ENCODE data around the gene ADCY9.

The ADCY9 gene

DNA sequence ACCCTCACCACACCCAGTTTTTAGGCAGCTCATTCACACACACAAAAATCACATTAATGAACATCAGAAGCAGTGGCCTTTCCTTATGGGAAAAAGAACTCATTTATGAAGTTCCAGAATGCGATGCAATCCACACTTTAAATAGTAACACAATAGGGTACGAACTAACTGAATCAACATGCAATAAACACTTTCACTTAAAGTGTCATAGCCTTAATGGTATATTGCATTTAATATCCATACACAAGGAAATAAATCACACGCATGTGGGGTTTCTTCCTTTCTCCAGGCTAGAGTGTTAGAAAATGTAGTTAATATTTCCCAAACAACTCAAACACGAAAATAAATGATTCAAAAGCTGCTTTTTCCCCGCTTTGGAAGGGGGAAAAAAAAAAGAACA lies 19.7 kb downstream of the ADCY9 start:
- no peak overlapping the region for H3K4me3 ChIP-seq (ENCODE audit: insufficient read depth, low read depth, low read length, poor library complexity, severe bottlenecking)

DNA sequence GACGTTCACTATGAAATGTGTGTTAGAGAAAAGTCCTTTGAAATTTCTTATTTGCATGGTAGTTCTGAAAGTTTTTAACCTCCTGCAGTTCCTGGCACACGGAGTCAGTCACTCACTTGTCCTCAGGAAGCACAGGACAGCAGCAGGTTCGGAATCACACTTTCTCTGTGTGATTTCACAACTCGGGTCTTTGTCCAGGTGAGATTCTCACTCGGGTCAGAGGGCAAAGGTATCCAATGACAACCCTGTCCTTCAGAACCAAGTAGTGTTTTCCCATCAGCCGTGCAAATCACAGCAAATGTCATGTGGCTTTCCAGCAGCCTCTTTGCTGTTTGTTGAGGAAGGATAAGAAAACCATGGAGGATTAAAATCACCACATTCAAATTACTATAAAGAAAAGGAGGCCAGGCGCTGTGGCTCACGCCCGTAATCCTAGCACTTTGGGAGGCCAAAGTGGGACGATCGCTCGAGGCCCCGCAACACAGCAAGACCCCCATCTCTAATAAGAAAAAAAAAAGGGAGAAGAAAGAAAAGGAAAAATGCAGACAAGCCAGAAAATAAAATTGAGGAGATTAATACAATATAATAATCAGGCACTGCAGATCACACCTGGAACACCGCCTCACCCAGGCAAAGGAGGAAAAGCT lies 22.0 kb downstream of the ADCY9 start:
- peaks cover 3% of the 10 kb centered on the region for H3K4me1 ChIP-seq (ENCODE audit: control insufficient read depth, insufficient read depth, low read length, poor library complexity, severe bottlenecking)
- DNase-seq, result no peak
- no peaks in the 10 kb centered on the region for H3K36me3 ChIP-seq (ENCODE audit: control insufficient read depth, insufficient read depth, low read length)
- no peaks in the 10 kb centered on the region for H3K9me3 ChIP-seq (ENCODE audit: control insufficient read depth, low read length)
- H3K4me3 ChIP-seq (ENCODE audit: insufficient read depth, low read depth, low read length, poor library complexity, severe bottlenecking), result no peak overlapping the region
- H3K27ac ChIP-seq (ENCODE audit: insufficient read depth, low read length, poor library complexity, severe bottlenecking), result no peak overlapping the region
- no peaks in the 10 kb centered on the region for H3K27me3 ChIP-seq (replicated peaks; ENCODE audit: control insufficient read depth, insufficient read depth, low read length, poor library complexity, severe bottlenecking)

More for the DNA sequence above, 19.7 kb downstream of the ADCY9 start:
- Histone ChIP-seq H3K9me3 (ENCODE audit: control insufficient read depth, low read length) (no peaks in the 10 kb centered on the region), H3K27ac (ENCODE audit: insufficient read depth, low read length, poor library complexity, severe bottlenecking) (no peak overlapping the region), H3K27me3 (replicated peaks; ENCODE audit: control insufficient read depth, insufficient read depth, low read length, poor library complexity, severe bottlenecking) (no peaks in the 10 kb centered on the region), H3K36me3 (ENCODE audit: control insufficient read depth, insufficient read depth, low read length) (no peaks in the 10 kb centered on the region), H3K4me1 (ENCODE audit: control insufficient read depth, insufficient read depth, low read length, poor library complexity, severe bottlenecking) (no peaks in the 10 kb centered on the region)
- DNase-seq, result no peak

DNA sequence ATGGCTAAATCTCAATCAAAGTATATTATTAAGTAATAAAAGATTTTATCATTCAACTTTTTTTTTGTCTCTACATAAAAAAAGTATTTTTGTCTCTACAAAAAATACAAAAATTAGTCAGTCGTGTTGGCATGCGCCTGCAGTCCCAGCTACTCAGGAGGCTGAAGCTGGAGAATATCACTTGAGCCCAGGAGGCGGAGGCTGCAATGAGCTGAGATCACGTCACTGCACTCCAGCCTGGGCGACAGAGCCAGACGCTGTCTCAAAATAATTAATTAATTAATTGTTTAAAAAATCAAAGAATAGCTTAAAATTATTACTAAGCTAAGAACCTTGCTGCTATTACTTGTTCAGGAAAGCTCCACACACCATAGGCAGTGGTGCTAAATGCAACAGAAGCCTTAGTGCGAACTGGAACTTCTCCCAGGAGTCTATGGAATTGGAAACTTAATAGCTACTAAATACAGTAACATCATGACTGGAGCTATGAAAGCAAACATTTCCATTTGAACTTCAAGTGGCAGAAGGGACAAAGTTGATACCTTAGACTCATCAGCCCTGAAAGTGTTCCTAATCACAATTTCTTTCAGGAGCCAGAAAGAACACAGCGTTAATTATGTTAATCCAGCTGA lies 22.6 kb downstream of the ADCY9 start:
- H3K36me3 ChIP-seq (ENCODE audit: control insufficient read depth, insufficient read depth, low read length), result no peaks in the 10 kb centered on the region
- H3K27ac ChIP-seq (ENCODE audit: insufficient read depth, low read length, poor library complexity, severe bottlenecking), result no peak overlapping the region
- no peaks in the 10 kb centered on the region for H3K9me3 ChIP-seq (ENCODE audit: control insufficient read depth, low read length)
- H3K4me1 ChIP-seq (ENCODE audit: control insufficient read depth, insufficient read depth, low read length, poor library complexity, severe bottlenecking), result peaks cover 3% of the 10 kb centered on the region
- no peaks in the 10 kb centered on the region for H3K27me3 ChIP-seq (replicated peaks; ENCODE audit: control insufficient read depth, insufficient read depth, low read length, poor library complexity, severe bottlenecking)
- H3K4me3 ChIP-seq (ENCODE audit: insufficient read depth, low read depth, low read length, poor library complexity, severe bottlenecking), result no peak overlapping the region
- DNase-seq, result no peak

DNA sequence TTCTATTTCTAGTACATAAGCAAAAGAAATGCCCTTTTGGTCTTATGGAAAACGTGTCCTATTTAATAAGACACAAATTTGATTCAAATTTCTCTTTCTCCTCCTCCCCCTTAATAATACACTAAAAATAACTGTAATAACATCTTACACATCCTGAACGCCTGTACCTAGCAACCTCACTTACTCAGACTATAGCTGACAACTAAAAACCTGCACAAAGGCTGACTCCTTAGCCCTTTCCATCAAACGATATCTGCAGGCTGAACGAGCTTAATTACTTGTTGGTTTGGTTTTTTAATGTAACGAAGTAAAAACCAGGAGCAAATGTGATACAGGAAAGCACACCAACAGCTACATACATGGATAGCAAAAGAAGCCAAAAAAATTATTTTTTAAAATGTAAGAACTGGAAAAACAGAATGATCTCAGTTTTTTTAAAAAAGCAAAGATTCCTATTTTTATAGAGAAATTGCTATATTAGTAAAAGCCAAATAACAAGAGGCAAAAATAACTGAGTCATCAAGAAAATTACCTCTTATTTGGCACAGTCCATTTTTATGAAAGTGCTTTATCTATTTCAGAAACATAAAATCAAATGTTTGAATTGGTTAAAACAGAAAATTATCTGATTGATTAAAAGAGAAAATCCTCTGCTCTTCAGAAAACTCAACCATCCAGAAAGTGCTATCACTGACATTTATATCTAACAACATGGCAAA lies 23.5 kb downstream of the ADCY9 start:
- no peak overlapping the region for H3K4me3 ChIP-seq (ENCODE audit: insufficient read depth, low read depth, low read length, poor library complexity, severe bottlenecking)
- H3K4me1 ChIP-seq (ENCODE audit: control insufficient read depth, insufficient read depth, low read length, poor library complexity, severe bottlenecking), result peaks cover 3% of the 10 kb centered on the region
- H3K27ac ChIP-seq (ENCODE audit: insufficient read depth, low read length, poor library complexity, severe bottlenecking), result no peak overlapping the region
- H3K36me3 ChIP-seq (ENCODE audit: control insufficient read depth, insufficient read depth, low read length), result no peaks in the 10 kb centered on the region
- H3K9me3 ChIP-seq (ENCODE audit: control insufficient read depth, low read length), result no peaks in the 10 kb centered on the region
- no peaks in the 10 kb centered on the region for H3K27me3 ChIP-seq (replicated peaks; ENCODE audit: control insufficient read depth, insufficient read depth, low read length, poor library complexity, severe bottlenecking)
- no peak for DNase-seq

DNA sequence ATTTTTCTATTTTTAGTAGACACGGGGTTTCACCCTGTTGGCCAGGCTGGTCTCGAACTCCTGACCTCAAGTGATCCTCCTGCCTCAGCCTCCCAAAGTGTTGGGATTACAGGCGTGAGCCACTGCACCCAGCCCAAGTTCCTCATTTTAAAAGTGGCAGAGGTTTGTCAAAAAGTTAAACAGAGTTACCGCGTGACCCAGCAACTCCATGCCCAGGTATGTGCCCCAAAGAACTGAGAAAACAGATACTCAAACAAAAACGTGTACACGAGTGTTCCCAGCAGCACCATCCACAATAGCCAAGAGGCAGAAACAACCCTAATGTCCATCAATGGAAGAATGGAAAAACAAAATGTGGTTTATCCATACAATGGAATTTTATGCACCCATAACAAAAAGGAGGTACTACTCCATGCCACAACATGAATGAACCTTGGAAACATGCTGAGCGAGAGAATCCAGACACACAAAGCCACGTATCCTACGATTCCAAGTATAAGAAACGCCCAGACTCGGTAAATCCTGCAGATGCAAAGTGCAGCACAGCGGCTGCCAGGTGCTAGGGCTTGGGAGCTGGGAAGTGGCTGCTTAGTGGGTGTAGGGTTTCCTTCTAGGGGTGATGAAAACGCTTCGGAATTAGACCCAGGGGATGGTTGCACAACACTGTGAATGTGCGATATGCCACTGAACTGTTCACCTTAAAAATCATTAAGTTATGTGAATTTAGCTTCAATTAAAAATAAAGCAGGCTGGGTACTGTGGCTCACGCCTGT lies 24.8 kb downstream of the ADCY9 start:
- Histone ChIP-seq H3K4me3 (ENCODE audit: insufficient read depth, low read depth, low read length, poor library complexity, severe bottlenecking) (no peak overlapping the region), H3K9me3 (ENCODE audit: control insufficient read depth, low read length) (no peaks in the 10 kb centered on the region), H3K36me3 (ENCODE audit: control insufficient read depth, insufficient read depth, low read length) (no peaks in the 10 kb centered on the region), H3K27ac (ENCODE audit: insufficient read depth, low read length, poor library complexity, severe bottlenecking) (no peak overlapping the region), H3K27me3 (replicated peaks; ENCODE audit: control insufficient read depth, insufficient read depth, low read length, poor library complexity, severe bottlenecking) (no peaks in the 10 kb centered on the region), H3K4me1 (ENCODE audit: control insufficient read depth, insufficient read depth, low read length, poor library complexity, severe bottlenecking) (peaks cover 3% of the 10 kb centered on the region)
- no peak for DNase-seq

GRCh38 chr16:4090351-4090851 lies 25.8 kb downstream of the ADCY9 start:
- Histone ChIP-seq H3K4me1 (ENCODE audit: control insufficient read depth, insufficient read depth, low read length, poor library complexity, severe bottlenecking) (peaks cover 3% of the 10 kb centered on the region), H3K27me3 (replicated peaks; ENCODE audit: control insufficient read depth, insufficient read depth, low read length, poor library complexity, severe bottlenecking) (no peaks in the 10 kb centered on the region), H3K36me3 (ENCODE audit: control insufficient read depth, insufficient read depth, low read length) (no peaks in the 10 kb centered on the region), H3K9me3 (ENCODE audit: control insufficient read depth, low read length) (no peaks in the 10 kb centered on the region), H3K27ac (ENCODE audit: insufficient read depth, low read length, poor library complexity, severe bottlenecking) (no peak overlapping the region), H3K4me3 (ENCODE audit: insufficient read depth, low read depth, low read length, poor library complexity, severe bottlenecking) (no peak overlapping the region)
- DNase-seq, result no peak

DNA sequence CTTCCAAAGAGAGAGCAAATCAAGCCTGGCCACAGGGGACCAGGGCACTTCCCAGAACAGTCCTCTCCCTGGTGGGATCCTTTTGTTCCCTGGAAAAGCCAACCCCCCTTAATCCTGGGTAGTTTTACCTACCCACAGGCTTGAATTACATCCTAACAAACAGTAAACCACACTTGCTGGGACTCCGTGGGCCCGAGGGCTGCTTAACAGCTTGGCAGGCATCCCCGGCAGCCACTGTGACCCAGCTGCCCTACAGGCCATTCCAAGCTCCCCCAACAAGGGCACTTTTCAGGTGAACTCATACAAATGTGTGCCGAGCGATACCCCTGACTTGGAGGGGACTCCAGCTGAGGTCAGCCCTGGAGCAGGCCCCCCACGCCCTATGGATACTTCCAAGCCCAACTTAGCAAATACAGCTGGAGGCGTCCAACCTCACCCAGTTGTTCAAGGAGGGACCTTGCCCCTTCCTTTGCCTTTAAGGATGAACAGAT lies 26.4 kb downstream of the ADCY9 start:
- no peak overlapping the region for H3K27ac ChIP-seq (ENCODE audit: insufficient read depth, low read length, poor library complexity, severe bottlenecking)
- DNase-seq, result no peak
- peaks cover 3% of the 10 kb centered on the region for H3K4me1 ChIP-seq (ENCODE audit: control insufficient read depth, insufficient read depth, low read length, poor library complexity, severe bottlenecking)
- no peaks in the 10 kb centered on the region for H3K36me3 ChIP-seq (ENCODE audit: control insufficient read depth, insufficient read depth, low read length)
- H3K9me3 ChIP-seq (ENCODE audit: control insufficient read depth, low read length), result no peaks in the 10 kb centered on the region
- H3K27me3 ChIP-seq (replicated peaks; ENCODE audit: control insufficient read depth, insufficient read depth, low read length, poor library complexity, severe bottlenecking), result no peaks in the 10 kb centered on the region
- H3K4me3 ChIP-seq (ENCODE audit: insufficient read depth, low read depth, low read length, poor library complexity, severe bottlenecking), result no peak overlapping the region

DNA sequence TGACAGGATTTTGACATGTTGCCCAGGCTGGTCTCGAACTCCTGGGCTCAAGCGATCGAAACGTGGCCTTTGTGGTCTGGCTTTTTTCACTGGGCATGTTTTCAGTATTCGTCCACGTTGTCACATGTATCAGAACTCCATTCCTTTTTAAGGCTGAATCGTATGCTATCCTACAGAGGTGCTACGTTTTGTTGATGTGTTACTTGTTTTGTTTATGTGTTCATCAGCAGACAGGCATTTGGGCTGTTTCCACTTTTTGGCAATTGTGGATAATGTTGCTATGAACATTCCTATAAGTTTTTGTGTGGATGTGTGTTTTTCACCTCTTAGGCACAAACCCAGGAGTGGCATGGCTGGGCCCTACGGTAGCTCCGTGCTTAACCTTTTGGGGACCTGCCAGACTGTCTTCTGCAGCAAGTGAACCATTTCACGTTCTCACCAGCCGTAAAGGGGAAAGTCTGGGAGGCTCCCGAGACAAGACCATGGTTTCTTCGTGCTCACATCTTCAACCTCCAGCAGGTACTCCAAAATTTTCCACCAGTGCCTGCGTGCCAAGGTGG lies 26.9 kb downstream of the ADCY9 start:
- no peak overlapping the region for H3K27ac ChIP-seq (ENCODE audit: insufficient read depth, low read length, poor library complexity, severe bottlenecking)
- peaks cover 3% of the 10 kb centered on the region for H3K4me1 ChIP-seq (ENCODE audit: control insufficient read depth, insufficient read depth, low read length, poor library complexity, severe bottlenecking)
- H3K27me3 ChIP-seq (replicated peaks; ENCODE audit: control insufficient read depth, insufficient read depth, low read length, poor library complexity, severe bottlenecking), result no peaks in the 10 kb centered on the region
- no peaks in the 10 kb centered on the region for H3K9me3 ChIP-seq (ENCODE audit: control insufficient read depth, low read length)
- H3K4me3 ChIP-seq (ENCODE audit: insufficient read depth, low read depth, low read length, poor library complexity, severe bottlenecking), result no peak overlapping the region
- no peaks in the 10 kb centered on the region for H3K36me3 ChIP-seq (ENCODE audit: control insufficient read depth, insufficient read depth, low read length)
- no peak for DNase-seq

DNA sequence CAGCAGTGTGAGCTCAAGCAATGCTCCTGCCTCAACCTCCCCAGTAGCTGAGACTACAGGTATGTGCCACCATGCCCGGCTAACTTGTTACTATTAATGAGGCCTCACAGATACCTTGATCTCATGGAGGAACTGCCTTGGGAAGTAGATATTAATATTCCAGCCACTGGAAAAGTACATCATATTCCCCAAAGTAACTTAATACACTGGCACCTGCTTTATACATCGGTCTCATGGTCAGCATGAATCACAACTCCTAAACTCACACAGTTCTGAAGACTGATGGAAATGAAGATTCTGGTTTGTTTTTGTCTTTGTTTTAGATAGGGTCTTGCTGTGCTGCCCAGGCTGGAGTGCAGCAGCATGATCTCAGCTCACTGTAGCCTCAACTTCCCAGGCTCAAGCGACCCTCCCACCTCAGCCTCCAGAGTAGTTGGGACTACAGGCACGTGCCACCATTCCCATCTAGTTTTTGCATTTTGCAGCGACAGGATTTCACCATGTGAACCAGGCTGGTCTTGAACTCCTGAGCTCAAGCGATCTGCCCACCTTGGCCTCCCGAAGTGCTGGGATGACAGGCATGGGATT lies 28.2 kb downstream of the ADCY9 start:
- H3K4me1 ChIP-seq (ENCODE audit: control insufficient read depth, insufficient read depth, low read length, poor library complexity, severe bottlenecking), result peaks cover 3% of the 10 kb centered on the region
- H3K9me3 ChIP-seq (ENCODE audit: control insufficient read depth, low read length), result no peaks in the 10 kb centered on the region
- no peak overlapping the region for H3K27ac ChIP-seq (ENCODE audit: insufficient read depth, low read length, poor library complexity, severe bottlenecking)
- H3K36me3 ChIP-seq (ENCODE audit: control insufficient read depth, insufficient read depth, low read length), result no peaks in the 10 kb centered on the region
- H3K27me3 ChIP-seq (replicated peaks; ENCODE audit: control insufficient read depth, insufficient read depth, low read length, poor library complexity, severe bottlenecking), result no peaks in the 10 kb centered on the region
- no peak overlapping the region for H3K4me3 ChIP-seq (ENCODE audit: insufficient read depth, low read depth, low read length, poor library complexity, severe bottlenecking)
- DNase-seq, result no peak
